Hepatocyte (in vitro differentiated cells): ENCODE results near the gene ATP6V1E1. TPM values are rescaled to one million over a fixed set of nuclear protein-coding genes. Genes with fewer than 3 reads are reported as not detected.

Source experiments
- DNase-seq: peaks from one replicate; pipeline ENCODE4 v3.0.0-alpha.2; 2016; ENCODE audit warnings: low spot score
- H2AFZ ChIP-seq: fragments of 200-600 bp; sonication (generic); 2 replicates; pipeline ENCODE4 v1.6.0; 2016; ENCODE audit warnings: antibody characterized with exemption, mild to moderate bottlenecking
- H3K27ac ChIP-seq: fragments of 200-600 bp; sonication (generic); 2 replicates; pipeline ENCODE4 v1.5.1; 2016; ENCODE audit warnings: mild to moderate bottlenecking
- H3K27me3 ChIP-seq: fragments of 200-600 bp; sonication (generic); 2 replicates; pipeline ENCODE4 v1.6.1; 2016
- H3K36me3 ChIP-seq: fragments of 200-600 bp; sonication (generic); replicated peaks from 2 replicates; pipeline ENCODE4 v1.5.1; 2016; ENCODE audit warnings: low read depth; ENCODE audit not compliant: insufficient read depth
- H3K4me1 ChIP-seq: fragments of 200-600 bp; sonication (generic); 2 replicates; pipeline ENCODE4 v1.5.1; 2016; ENCODE audit warnings: mild to moderate bottlenecking, moderate library complexity; ENCODE audit not compliant: insufficient read depth
- H3K4me2 ChIP-seq: fragments of 200-600 bp; sonication (generic); 2 replicates; pipeline ENCODE4 v1.6.0; 2016
- H3K4me3 ChIP-seq: fragments of 200-600 bp; sonication (generic); 2 replicates; pipeline ENCODE4 v1.5.1; 2016; ENCODE audit warnings: mild to moderate bottlenecking
- H3K79me2 ChIP-seq: fragments of 200-600 bp; sonication (generic); 2 replicates; pipeline ENCODE4 v1.6.0; 2017; ENCODE audit warnings: mild to moderate bottlenecking
- H3K9me2 ChIP-seq: fragments of 200-600 bp; sonication (generic); replicated peaks from 2 replicates; pipeline ENCODE4 v1.6.0; 2017; ENCODE audit warnings: mild to moderate bottlenecking; ENCODE audit not compliant: insufficient read depth
- H3K9me3 ChIP-seq: fragments of 200-600 bp; sonication (generic); 2 replicates; pipeline ENCODE4 v1.5.1; 2016; ENCODE audit warnings: low read depth, mild to moderate bottlenecking
- H4K20me1 ChIP-seq: fragments of 200-600 bp; sonication (generic); 2 replicates; pipeline ENCODE4 v1.6.0; 2016; ENCODE audit warnings: mild to moderate bottlenecking; ENCODE audit not compliant: insufficient read depth, poor library complexity, severe bottlenecking
- EZH2 ChIP-seq: fragments of 200-600 bp; sonication (generic); IDR thresholded peaks from 2 replicates; pipeline ENCODE4 v1.6.1; 2016; ENCODE audit warnings: antibody characterized with exemption, mild to moderate bottlenecking, borderline replicate concordance
- EZH2phosphoT487 ChIP-seq: fragments of 200-600 bp; sonication (generic); IDR thresholded peaks from one replicate; pipeline ENCODE4 v1.6.1; 2018; ENCODE audit warnings: antibody characterized with exemption, mild to moderate bottlenecking, low read depth, moderate library complexity; ENCODE audit not compliant: unreplicated experiment, severe bottlenecking
- WGBS: methylation state at CpG from one replicate; pipeline ENCODE4 v1.1.6; 2016; ENCODE audit warnings: low lambda C conversion rate; ENCODE audit errors: missing lambda C conversion rate; 5-methylcytosine and 5-hydroxymethylcytosine counted together
- polyA plus RNA-seq: library from polyadenylated mRNA; unstranded; fragments of >200 nt; fragmentation: Nextera tagmentation; extraction: Ambion mirVana; gene quantifications from 2 replicates; pipeline ENCODE4 v1.2.1, GENCODE V29; 2016
- total RNA-seq: library from RNA; depleted of rRNA; stranded (reverse); fragments of >200 nt; gene quantifications from 2 replicates; pipeline ENCODE4 v1.2.3, GENCODE V29; 2014
- TF ChIP-seq, protein P1 (sequence below): fragments of 200-600 bp; sonication (generic); IDR thresholded peaks from 2 replicates; pipeline ENCODE4 v1.5.1; 2016; ENCODE audit warnings: antibody characterized with exemption, mild to moderate bottlenecking; ENCODE audit not compliant: poor library complexity

The ATP6V1E1 gene
- total and polyA plus RNA-seq, 2 experiments from 2014 or later = 122 to 145 TPM

DNA sequence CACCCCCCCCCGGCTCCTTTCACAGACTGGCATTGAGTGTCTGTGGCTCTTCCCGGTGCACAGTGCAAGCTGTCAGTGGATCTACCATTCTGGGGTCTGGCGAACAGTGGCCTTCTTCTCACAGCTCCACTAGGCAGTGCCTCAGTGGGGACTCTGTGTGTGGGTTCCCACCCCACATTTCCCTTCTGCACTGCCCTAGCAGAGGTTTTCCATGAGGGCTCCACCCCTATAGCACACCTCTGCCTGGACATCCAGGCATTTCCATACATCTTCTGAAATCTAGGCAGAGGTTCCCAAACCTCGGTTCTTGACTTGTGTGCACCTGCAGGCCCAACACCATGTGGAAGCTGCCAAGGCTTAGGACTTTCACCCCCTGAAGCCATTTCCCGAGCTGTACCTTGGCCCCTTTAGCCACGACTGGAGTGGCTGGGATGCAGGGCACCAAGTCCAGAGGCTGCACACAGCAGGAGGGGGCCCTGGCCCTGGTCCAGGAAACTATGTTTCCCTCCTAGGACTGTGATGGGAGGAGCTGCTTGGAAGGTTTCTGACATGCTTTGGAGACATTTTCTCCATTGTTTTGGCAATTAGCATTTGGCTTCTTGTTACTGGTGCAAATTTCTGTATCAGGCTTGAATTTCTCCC, 36.0 kb upstream of the ATP6V1E1 start:
- Histone ChIP-seq H3K79me2 (peaks cover 24% of the 10 kb centered on the region), H4K20me1 (no peaks in the 10 kb centered on the region), H3K27ac (no peak overlapping the region), H2AFZ (no peak overlapping the region), H3K36me3 (no peaks in the 10 kb centered on the region), H3K9me3 (no peaks in the 10 kb centered on the region), H3K4me3 (no peak overlapping the region), H3K4me1 (no peaks in the 10 kb centered on the region), H3K9me2 (no peaks in the 10 kb centered on the region), H3K27me3 (no peaks in the 10 kb centered on the region), H3K4me2 (no peak overlapping the region)
- 98% methylated on average over 6 of the region's 6 CpGs for WGBS
- TF ChIP-seq EZH2 (no peak), EZH2phosphoT487 (no peak)
- TF ChIP-seq, protein P1, sequence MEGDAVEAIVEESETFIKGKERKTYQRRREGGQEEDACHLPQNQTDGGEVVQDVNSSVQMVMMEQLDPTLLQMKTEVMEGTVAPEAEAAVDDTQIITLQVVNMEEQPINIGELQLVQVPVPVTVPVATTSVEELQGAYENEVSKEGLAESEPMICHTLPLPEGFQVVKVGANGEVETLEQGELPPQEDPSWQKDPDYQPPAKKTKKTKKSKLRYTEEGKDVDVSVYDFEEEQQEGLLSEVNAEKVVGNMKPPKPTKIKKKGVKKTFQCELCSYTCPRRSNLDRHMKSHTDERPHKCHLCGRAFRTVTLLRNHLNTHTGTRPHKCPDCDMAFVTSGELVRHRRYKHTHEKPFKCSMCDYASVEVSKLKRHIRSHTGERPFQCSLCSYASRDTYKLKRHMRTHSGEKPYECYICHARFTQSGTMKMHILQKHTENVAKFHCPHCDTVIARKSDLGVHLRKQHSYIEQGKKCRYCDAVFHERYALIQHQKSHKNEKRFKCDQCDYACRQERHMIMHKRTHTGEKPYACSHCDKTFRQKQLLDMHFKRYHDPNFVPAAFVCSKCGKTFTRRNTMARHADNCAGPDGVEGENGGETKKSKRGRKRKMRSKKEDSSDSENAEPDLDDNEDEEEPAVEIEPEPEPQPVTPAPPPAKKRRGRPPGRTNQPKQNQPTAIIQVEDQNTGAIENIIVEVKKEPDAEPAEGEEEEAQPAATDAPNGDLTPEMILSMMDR = no peak
- peak; percentile 11 for DNase-seq

DNA sequence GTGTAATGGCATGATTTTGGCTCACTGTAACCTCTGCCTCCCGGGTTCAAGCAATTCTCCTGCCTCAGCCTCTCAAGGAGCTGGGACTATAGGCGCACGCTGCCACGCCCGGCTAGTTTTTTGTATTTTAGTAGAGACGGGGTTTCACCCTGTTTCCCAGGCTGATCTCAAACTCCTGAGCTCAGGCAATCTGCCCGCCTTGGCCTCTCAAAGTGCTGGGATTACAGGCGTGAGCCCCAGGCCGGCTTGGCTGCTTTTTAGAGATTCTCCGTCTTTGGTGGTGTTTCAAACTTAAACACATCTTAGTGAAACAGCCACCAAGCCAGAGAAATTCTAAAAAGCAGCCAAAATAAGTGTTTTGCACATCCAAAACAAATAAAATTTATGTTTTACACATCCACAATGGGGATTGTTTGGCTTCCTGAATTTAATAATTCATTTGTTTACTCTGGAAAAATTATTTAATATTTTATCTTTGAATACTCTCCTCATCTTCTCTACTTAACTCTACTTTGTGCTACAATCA, 28.4 kb upstream of the ATP6V1E1 start:
- Histone ChIP-seq H3K79me2 (peaks cover 31% of the 10 kb centered on the region), H3K4me2 (no peak overlapping the region), H4K20me1 (no peaks in the 10 kb centered on the region), H3K4me1 (no peaks in the 10 kb centered on the region), H3K36me3 (peaks cover 3% of the 10 kb centered on the region), H3K9me3 (no peaks in the 10 kb centered on the region), H2AFZ (no peak overlapping the region), H3K27me3 (no peaks in the 10 kb centered on the region), H3K9me2 (no peaks in the 10 kb centered on the region), H3K4me3 (no peak overlapping the region), H3K27ac (no peak overlapping the region)
- DNase-seq = no peak
- WGBS = 97% methylated on average over 10 of the region's 10 CpGs
- TF ChIP-seq, protein P1 = no peak
- TF ChIP-seq EZH2 (no peak), EZH2phosphoT487 (no peak)

DNA sequence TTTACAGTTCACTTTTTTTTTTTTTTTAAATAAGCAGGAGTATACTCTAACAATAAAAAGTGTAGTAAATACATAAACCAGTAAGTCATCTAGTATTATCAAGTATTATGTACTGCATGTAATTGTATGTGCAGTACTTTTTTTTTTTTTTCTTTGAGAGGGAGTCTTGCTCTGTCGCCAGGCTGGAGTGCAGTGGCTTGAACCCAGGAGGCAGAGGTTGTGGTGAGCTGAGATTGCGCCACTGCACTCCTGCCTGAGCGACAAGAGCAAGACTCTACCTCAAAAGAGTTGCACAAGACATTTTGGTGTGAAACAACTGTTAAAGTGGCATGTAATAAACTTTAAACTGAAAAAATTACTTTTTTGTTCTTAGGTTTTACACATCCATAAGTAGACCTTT, 26.7 kb upstream of the ATP6V1E1 start:
- Histone ChIP-seq H3K36me3 (peaks cover 3% of the 10 kb centered on the region), H3K9me2 (no peaks in the 10 kb centered on the region), H2AFZ (no peak overlapping the region), H3K27ac (no peak overlapping the region), H4K20me1 (no peaks in the 10 kb centered on the region), H3K9me3 (no peaks in the 10 kb centered on the region), H3K4me2 (no peak overlapping the region), H3K27me3 (no peaks in the 10 kb centered on the region), H3K4me3 (no peak overlapping the region), H3K79me2 (peaks cover 35% of the 10 kb centered on the region), H3K4me1 (no peaks in the 10 kb centered on the region)
- TF ChIP-seq, protein P1 = no peak
- no peak for TF ChIP-seq EZH2phosphoT487
- no peak for TF ChIP-seq EZH2
- no peak for DNase-seq
- WGBS = 93% methylated on average over 3 of the region's 3 CpGs
